ENCODE measurements around the gene DHX16.
"Not testable (repeated sequence)": the region's sequence is repeated elsewhere in the genome, so short reads cannot be mapped to it uniquely, and the experiment has no call there.

DHX16 gene

GRCh38 chr6:30678964-30679726 is 6.3 kb upstream of the DHX16 start:
- no peak for DNase-seq (ENCODE audit: low read depth)

DNA sequence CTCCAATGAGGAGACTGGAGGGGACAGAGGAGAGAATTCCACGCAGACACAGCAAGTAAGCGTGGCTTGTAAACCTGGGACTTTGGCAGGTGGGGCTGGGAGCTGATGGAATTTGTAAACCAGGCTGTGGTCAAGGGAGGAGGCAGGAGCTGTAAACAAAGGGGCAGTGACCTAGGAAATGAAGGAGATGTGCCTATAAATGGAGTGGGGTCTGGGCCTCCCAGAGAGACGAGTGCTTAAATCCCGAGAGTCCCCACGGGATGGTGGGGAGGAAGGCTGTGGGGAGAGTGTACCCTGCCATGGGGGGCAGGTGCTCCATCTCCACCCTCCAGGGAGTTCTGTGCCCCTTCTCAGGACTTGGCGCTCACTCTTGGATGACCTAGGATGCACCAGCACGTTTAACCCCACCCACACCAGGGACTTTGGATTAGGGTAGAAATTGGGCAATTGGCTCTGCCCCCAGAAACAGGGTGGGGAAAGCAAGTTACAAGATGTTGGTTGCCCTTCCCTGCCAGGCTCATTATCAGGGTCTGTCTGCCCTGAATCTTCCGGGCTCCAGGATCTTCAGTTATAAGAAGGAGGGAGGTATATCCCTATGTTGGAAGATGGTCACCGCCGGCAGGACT is 4.0 kb upstream of the DHX16 start:
- DNase-seq (ENCODE audit: low read depth): no peak

DNA sequence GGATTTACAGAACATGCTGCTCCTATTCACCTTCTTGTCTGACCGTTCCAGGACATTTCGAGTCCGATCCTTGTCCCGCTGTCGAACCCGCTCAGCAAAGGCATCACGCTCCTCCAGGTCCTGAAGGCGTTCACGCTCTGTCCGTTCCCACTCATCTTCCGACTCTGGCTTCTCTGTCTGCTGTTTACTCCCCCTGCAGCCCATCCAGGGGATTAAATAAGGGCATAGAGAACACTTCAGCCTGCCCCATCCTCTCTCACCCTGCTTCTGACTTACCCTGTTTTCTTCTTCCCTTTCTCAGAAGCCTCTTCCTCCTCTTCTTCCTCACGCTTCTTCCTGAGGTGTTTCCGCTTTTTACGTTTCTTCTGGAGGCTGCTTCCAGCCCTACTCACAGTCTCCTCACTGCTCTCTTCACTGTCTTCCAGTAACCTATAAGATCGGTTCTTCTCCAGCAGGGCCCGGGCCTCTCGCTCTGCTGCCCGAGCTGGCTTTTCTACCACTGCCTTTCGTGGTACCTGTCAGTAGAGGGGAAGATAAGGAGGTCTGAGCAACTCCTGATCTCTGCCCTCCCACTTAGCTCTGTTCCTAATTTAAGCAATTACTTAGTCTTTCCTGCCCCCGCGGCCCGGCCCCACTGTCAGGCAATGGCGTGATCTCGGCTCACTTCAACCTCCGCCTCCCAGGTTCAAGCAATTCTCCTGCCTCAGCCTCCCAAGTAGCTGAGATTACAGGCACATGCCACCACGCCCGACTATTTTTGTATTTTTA is 1.9 kb downstream of the DHX16 start:
- DNase-seq (ENCODE audit: low read depth): no peak

DNA sequence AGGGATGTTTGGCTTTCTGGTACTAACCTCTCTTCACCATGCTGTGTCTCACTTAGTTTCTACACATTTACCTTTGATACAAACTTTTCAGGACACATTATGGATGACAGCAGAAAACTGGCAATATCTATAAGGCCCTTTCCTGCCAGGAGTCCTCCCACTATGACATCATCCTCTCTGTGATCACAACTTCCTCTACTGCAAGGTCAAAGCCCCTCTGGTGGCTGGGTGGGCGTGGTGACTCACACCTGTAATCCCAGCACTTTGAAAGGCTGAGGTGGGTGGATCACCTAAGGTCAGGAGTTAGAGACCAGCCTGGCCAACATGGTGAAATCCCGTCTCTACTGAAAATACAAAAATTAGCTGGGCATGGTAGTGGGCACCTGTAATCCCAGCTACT is 6.5 kb downstream of the DHX16 start:
- DNase-seq (ENCODE audit: low read depth): not testable (repeated sequence)

GRCh38 chr6:30664994-30665767 is 7.6 kb downstream of the DHX16 start:
- DNase-seq (ENCODE audit: low read depth): no peak

GRCh38 chr6:30657922-30658321 is 14.9 kb downstream of the DHX16 start:
- not testable (repeated sequence) for DNase-seq (ENCODE audit: low read depth)

- no peak for DNase-seq (ENCODE audit: low read depth)
These were observed 15.4 kb downstream of the DHX16 start for GRCh38 chr6:30657454-30657853.

DNA sequence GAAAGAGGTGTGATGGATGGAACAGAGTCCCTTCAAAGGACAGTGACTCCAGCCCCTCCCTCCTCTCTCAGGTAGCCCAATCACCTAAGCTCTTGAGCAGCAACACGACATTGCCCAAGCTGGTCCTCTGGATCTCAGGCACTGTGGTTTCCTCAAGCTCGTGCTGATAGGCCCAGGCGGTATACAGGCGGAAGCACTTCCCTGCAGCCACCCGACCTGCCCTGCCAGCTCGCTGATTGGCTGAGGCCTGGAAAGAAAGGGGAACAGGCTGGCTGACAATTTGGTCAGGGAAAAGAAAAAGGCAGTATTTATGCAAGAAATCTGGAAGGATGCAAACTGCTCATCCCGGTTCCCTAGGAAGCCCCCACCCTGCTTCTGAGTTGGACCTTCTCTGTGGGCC is 16.3 kb downstream of the DHX16 start:
- DNase-seq (ENCODE audit: low read depth): no peak

DNA sequence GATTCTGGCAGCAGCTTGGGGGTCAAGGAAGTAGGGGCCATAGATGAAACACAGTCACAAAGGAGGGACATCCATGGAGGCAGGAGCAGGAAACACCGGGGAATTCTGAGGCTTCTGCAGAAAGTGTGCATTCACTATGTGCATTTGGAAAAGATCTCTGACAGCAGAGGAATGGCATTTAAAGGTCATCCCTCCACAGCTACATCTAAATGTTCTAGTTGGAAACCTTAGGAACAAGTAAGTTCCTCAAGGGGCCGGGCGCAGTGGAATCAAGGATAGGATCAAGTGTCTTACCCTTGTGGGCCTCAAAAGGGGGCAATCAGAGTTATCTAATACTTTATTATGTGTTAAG is 17.1 kb downstream of the DHX16 start:
- no peak for DNase-seq (ENCODE audit: low read depth)

DNA sequence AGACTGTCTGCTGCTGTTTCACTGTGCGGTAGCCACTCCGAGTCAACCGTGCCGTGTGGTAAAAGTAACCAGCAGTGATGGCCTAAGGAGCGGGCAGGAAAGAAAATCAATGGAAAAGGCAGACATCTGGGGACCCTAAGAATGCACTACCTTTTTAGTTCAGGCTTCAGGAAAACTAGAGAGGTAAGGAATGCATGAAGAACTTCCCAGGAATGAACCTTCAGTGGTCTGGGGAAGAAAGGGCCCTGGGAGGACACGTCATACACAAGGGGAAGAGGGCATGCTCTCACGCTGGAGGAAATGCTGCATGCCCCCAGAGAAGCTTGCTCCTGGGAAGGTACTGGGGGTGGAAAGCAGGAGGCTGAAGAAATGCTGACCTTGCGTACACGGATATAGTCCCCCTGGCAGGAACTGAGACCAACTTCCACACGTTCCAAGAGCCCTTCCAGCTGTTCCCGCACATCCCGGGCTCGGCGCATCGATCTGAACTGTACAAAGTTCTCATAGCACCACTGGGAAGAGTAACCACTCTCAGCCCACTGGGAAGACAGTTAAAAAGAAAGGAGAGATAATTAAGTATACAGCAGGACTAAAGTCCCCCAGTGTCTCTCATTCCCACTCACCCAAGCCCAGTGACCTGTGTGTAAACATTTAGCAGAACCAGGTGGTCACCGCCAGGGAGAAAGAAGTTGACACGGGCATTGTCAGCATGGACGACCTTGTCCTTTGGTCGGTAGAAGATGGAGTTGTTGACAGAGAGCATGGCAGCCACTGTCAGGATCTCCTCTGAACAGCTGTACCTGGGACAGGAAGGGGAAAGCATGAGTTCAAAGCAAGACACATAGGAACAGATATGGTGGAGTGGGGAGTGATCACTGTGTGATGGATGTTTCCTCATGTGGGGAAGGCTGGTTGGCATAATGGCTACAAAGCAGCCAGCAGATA is 17.7 kb downstream of the DHX16 start:
- DNase-seq (ENCODE audit: low read depth): no peak

GRCh38 chr6:30651143-30651542 is 21.7 kb downstream of the DHX16 start:
- DNase-seq (ENCODE audit: low read depth): no peak

- DNase-seq (ENCODE audit: low read depth): peak; percentile 14
These were observed 25.3 kb downstream of the DHX16 start for GRCh38 chr6:30647242-30648116.

GRCh38 chr6:30646450-30647241 is 26.2 kb downstream of the DHX16 start, which contains the start of gene C6orf136:
Gene C6orf136 (plus strand): TSS chr6:30647133. CDS start chr6:30647232, 99 bp downstream.
- peak; percentile 65 for DNase-seq (ENCODE audit: low read depth)

DNA sequence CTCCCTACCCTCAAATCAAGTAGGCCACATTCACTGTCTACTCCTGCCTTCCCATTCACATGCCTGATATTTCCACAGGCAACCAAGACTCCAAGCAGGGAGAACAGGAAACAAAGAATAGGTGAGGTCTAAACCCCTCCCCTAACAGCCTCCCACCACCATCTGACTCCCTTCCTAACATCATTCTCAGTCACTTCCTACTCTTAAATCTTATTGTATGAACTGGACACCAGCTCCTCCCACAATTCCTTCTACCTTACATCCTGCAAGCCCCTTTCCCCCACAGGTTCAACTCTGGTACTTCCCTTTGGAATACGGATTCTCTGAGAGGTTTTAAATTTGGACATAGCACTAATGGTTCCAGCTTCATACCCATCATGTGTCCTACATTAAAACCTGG is 26.8 kb downstream of the DHX16 start:
- no peak for DNase-seq (ENCODE audit: low read depth)

- no peak for DNase-seq (ENCODE audit: low read depth)
These were observed 28.0 kb downstream of the DHX16 start for GRCh38 chr6:30644769-30645168.

- DNase-seq (ENCODE audit: low read depth): no peak
These were observed 29.1 kb downstream of the DHX16 start for GRCh38 chr6:30643656-30644055.

GRCh38 chr6:30641048-30641447 is 31.8 kb downstream of the DHX16 start:
- DNase-seq (ENCODE audit: low read depth): no peak

- DNase-seq (ENCODE audit: low read depth): no peak
These were observed 32.3 kb downstream of the DHX16 start for GRCh38 chr6:30640481-30640880.

- no peak for DNase-seq (ENCODE audit: low read depth)
These were observed 37.0 kb downstream of the DHX16 start for GRCh38 chr6:30635834-30636233.
